ENCODE results near the gene HDAC4.
"Not testable (repeated sequence)": the region's sequence is repeated elsewhere in the genome, so short reads cannot be mapped to it uniquely, and the experiment has no call there.

The HDAC4 gene

DNA sequence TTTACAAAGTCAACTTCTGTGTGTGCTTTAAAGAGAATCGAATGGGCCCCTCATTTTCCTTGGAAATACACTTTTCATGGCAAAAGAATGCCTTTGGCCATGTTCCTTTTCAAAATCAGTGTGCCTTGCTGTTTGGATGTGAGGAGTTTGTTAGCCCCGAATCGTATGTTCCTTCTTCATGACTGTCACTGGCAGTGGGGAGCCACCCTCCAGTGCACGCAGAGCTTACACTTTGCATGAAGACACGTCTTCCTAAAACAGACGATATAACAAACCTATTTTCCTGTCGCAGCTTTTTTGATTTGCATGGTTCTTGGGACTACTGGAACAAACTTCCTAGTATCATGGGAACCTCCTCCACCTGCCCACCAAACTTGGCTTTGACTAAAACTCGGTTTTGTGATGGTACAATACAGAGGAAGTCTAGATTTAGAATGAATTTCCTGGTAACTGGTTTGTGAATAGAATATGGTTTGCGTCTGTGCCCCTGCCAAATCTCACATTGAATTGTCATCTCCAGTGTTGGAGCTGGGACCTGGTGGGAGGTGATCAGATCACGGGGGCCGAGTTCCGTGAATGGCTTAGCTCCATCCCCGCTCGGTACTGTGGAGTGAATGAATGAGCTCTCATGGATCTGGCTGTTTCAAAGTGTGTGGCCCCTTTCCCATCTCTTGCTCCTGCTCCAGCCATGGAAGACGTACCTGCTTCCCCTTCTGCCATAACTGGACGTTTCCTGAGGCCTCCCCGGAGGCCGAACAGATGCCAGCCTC, 358.1 kb downstream of the HDAC4 start:
- H3K4me1 Mint-ChIP-seq = no peaks in the 10 kb centered on the region
- no peak for DNase-seq
- H3K27ac Mint-ChIP-seq = no peak overlapping the region
- H3K36me3 Mint-ChIP-seq (ENCODE audit: low read depth) = no peaks in the 10 kb centered on the region
- H3K4me3 Mint-ChIP-seq = no peak overlapping the region
- H3K27me3 Mint-ChIP-seq = no peaks in the 10 kb centered on the region
- no peak for ATAC-seq
- no peaks in the 10 kb centered on the region for H3K9me3 Mint-ChIP-seq

DNA sequence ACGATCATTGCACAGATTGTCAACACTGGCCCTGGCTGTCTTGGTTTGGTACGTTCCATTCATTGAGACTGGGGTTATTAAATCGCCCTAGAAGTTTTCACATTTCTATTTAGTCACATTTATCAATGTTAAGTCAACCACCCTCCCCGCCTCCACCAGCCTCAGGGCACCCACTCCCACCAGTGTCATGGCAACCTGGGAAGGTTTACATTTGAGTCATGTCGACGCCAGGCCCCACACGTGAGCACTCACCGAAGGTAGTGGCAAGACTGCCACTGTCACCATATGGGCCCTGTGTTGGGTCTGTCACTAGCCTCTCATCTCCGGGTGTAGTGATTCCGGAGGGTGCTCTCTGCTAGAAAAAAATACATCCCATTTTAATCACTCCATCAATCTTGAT, 358.8 kb downstream of the HDAC4 start:
- Mint-ChIP-seq H3K4me3 (no peak overlapping the region), H3K27ac (no peak overlapping the region), H3K9me3 (no peaks in the 10 kb centered on the region), H3K27me3 (no peaks in the 10 kb centered on the region), H3K4me1 (no peaks in the 10 kb centered on the region), H3K36me3 (ENCODE audit: low read depth) (no peaks in the 10 kb centered on the region)
- DNase-seq (no peak), ATAC-seq (no peak)

DNA sequence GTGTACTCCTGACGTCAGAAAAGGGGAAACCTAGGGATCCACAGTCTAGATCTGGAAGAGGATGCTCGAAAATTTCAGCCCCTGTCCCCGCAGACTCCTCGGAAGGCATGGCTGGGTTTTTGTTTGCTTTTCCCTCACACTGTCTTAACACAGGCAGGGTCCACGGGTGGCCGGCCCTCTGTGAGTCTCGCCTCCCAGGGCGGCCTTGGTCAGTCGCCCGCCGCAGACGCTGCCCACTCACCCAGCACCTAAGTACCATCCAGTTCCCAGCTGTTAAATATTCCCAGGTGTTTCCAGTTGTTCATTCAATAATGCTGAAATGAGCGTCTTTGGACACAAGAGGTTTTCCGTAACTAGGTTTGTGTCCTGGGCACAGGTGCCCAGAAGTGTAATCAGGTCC, 359.8 kb downstream of the HDAC4 start:
- Mint-ChIP-seq H3K27me3 (no peaks in the 10 kb centered on the region), H3K27ac (no peak overlapping the region), H3K4me1 (no peaks in the 10 kb centered on the region), H3K4me3 (no peak overlapping the region), H3K36me3 (ENCODE audit: low read depth) (no peaks in the 10 kb centered on the region), H3K9me3 (no peaks in the 10 kb centered on the region)
- no peak for DNase-seq
- no peak for ATAC-seq

DNA sequence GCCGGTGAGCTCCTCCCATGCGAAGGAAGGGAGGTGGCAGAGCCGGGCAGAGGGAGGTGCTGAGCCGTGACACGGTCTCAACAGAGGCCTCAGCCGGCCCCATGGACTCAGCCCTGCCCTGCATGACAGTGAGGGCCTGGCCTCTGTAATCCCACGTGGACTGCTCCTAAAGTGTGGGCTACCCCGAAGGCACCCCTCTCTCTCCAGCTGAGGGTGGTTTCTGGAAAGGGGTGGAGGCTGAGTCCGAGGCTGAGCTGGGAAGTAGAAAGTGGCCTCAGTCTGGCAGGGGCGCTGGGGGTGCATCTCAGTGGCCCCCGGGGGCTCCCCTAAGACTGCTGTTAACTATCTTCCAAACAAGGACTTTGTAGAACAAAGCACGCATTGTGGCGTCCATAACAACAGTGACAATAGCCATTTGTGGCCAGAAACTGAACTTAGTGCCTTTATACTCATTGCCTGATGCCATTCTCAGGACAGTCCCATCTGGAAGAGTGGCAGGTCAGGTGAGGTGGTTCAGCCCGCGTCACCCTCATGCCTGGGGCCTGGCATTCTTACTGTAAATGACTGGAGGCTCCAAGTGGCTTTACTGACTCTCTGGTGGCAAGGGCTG, 360.6 kb downstream of the HDAC4 start:
- ATAC-seq (no peak), DNase-seq (no peak)
- no peak overlapping the region for H3K4me3 Mint-ChIP-seq
- H3K36me3 Mint-ChIP-seq (ENCODE audit: low read depth) = no peaks in the 10 kb centered on the region
- H3K9me3 Mint-ChIP-seq = no peaks in the 10 kb centered on the region
- H3K27ac Mint-ChIP-seq = no peak overlapping the region
- no peaks in the 10 kb centered on the region for H3K4me1 Mint-ChIP-seq
- H3K27me3 Mint-ChIP-seq = no peaks in the 10 kb centered on the region

DNA sequence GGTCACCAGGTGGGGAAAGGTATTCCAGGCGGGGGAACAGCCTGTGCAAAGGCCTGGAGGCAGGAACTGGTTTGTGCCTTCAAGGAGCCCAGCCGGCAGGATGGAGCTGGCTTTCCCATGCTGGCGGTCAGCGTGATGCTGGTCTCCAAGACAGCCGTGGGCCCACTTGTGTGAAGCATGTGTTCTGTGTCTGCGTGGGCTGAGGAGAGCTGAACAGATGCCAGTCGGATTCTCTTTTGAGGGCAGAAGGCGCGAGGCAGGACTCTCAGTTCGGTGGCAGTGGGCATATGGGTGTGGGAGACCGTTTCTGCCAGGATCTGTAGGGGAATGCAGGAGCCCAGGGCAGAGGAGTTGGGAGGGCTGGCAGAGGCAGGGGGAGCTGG, 361.4 kb downstream of the HDAC4 start:
- Mint-ChIP-seq H3K9me3 (no peaks in the 10 kb centered on the region), H3K4me3 (no peak overlapping the region), H3K27me3 (peaks cover under 1% of the 10 kb centered on the region), H3K27ac (no peak overlapping the region), H3K36me3 (ENCODE audit: low read depth) (no peaks in the 10 kb centered on the region), H3K4me1 (no peaks in the 10 kb centered on the region)
- ATAC-seq = no peak
- DNase-seq = no peak

DNA sequence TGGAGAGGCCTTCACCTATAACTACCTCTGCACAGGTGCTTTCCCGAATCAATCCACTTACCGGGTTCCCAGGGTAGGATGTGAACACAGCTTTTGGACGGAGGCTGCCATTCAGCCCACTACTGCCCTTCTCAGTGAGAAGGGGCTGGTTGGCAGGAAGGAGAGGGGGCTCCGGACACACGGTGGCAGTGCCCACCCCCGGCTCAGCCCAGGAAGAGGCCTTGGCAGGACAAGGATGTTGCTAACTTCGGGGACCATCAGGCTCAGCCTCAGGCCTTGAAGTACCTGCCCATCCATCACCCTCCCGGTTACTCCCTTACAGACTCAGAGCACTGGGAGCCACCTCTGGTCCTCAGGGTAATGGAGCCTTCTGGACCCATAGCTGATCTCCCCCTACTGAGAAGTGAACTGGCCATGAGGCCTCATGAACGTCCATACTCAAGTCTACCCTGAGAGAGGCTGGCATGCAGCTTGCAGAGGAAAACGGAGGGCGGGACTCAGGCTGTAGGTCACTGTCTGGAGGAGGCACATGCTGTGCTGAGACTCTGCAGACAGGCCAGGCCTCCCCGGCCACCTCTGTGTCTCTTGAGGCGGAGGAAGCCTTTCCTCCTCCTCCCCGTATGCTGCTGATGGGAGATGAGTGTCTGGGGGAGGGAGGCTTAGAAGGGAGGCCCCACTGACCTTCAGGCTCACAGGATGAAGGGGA, 361.9 kb downstream of the HDAC4 start:
- DNase-seq = no peak
- Mint-ChIP-seq H3K36me3 (ENCODE audit: low read depth) (no peaks in the 10 kb centered on the region), H3K27me3 (peaks cover 3% of the 10 kb centered on the region), H3K4me3 (no peak overlapping the region), H3K27ac (no peak overlapping the region), H3K9me3 (no peaks in the 10 kb centered on the region), H3K4me1 (no peaks in the 10 kb centered on the region)
- no peak for ATAC-seq

DNA sequence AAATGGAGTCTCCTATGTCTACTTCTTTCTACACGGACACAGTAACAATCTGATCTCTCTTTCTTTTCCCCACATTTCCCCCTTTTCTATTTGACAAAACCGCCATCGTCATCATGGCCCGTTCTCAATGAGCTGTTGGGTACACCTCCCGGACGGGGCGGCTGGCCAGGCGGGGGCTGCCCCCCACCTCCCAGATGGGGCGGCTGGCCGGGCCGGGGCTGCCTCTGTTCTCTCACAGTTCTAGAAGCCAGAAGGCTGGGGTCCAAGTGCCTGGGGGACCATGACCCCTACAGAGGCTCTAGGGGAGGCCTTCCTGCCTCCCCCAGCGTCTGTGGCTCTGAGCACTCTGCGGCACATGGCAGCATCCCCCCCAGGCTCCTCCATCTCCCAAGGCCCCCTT, 362.5 kb downstream of the HDAC4 start:
- not testable (repeated sequence) for H3K27me3 Mint-ChIP-seq; H3K4me3 Mint-ChIP-seq; H3K9me3 Mint-ChIP-seq; ATAC-seq; H3K36me3 Mint-ChIP-seq (ENCODE audit: low read depth); H3K4me1 Mint-ChIP-seq; DNase-seq; H3K27ac Mint-ChIP-seq

DNA sequence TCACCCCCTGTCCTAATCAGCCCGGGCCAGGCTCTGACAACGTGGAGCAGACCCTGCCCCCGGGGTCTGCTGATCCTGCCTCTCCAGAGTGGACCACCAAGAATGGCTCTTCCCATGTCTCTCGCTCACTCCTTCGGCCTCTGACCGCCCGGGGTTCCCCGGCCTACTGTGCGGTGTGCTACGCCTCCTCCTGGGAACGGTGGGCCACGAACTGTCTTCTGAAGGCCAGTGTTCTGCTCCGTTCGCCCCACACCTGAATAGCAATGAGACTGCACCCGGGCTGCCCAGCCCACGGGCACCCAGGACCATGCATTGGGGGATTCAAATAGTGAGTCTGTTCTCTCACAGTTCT, 363.3 kb downstream of the HDAC4 start:
- H3K27ac Mint-ChIP-seq = no peak overlapping the region
- H3K4me3 Mint-ChIP-seq = no peak overlapping the region
- H3K4me1 Mint-ChIP-seq = no peaks in the 10 kb centered on the region
- ATAC-seq (no peak), DNase-seq (no peak)
- H3K9me3 Mint-ChIP-seq = no peaks in the 10 kb centered on the region
- peaks cover 11% of the 10 kb centered on the region for H3K27me3 Mint-ChIP-seq
- no peaks in the 10 kb centered on the region for H3K36me3 Mint-ChIP-seq (ENCODE audit: low read depth)

DNA sequence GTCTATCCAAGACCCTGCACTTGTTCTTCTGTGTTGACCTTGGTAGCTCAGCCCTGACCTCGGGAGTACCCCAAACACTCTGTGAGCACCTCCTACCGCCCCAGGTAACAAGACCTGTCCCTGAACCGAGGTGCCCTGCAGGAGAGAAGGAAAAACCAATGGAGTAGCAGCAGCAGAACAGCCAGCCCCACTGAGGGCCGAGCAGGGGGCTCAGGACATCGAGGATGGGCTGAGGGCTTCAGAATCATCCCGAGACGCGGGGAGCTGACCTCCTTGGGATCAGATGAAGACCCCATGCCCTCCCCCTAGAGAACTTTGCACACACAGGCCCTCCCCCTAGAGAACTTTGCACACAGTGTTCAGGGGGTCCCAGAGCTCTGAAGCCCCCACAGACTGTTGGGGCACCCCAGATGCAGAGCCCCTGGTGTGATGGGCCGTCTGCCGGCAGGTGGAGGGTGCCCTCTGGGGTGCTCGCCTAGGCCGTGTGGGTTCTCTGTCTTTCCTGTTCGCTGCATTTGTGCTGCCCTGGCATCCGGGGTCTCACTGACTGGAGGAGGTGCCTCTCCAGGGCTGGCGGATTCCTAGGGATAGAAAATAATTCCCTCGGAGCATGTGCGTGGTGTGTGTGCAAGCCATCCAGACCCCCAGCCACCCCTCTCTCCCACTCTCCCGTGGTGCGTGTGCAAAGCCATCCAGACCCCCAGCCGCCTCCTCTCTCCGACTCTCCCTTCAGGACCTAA, 363.8 kb downstream of the HDAC4 start:
- H3K9me3 Mint-ChIP-seq = no peaks in the 10 kb centered on the region
- no peak for ATAC-seq
- no peaks in the 10 kb centered on the region for H3K36me3 Mint-ChIP-seq (ENCODE audit: low read depth)
- no peak overlapping the region for H3K27ac Mint-ChIP-seq
- no peaks in the 10 kb centered on the region for H3K4me1 Mint-ChIP-seq
- peaks cover 14% of the 10 kb centered on the region for H3K27me3 Mint-ChIP-seq
- no peak for DNase-seq
- H3K4me3 Mint-ChIP-seq = no peak overlapping the region

DNA sequence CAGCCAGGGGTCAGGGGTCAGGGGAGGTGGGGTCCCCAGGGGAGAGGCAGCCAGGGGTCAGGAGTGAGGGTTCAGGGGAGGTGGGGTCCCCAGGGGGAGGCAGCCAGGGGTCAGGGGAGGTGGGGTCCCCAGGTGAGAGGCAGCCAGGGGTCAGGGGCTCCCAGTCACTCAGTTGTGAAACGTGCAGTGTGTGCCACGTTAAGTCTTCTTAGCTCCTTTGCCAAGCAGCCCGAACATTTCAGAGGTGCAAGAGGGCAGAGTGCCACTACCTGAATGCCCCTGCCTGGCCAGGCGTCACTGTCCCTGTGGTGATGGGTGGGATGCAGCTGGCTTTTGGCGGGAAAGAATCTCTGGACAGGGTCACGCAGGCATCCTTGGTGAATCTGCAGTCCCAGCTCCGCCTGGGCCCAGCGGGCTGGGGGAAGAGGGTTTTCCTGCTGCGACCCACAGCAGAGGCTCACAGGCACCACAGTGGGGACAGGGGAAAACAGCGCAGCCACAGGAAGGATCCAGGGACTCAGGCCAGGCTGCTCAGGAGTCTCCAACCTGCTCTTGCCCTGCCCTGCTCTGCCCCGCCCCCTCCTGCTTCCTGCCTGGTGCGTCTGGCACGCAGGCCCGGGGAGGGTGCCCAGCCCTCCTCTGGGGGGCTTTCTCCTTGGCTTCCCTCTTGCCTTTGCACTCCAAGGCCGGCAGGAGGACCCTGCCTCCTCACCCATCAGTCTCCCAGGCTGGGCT, 364.7 kb downstream of the HDAC4 start:
- Mint-ChIP-seq H3K27me3 (peaks cover 18% of the 10 kb centered on the region), H3K9me3 (no peaks in the 10 kb centered on the region), H3K4me3 (no peak overlapping the region), H3K36me3 (ENCODE audit: low read depth) (no peaks in the 10 kb centered on the region), H3K27ac (no peak overlapping the region), H3K4me1 (no peaks in the 10 kb centered on the region)
- DNase-seq = no peak
- no peak for ATAC-seq

DNA sequence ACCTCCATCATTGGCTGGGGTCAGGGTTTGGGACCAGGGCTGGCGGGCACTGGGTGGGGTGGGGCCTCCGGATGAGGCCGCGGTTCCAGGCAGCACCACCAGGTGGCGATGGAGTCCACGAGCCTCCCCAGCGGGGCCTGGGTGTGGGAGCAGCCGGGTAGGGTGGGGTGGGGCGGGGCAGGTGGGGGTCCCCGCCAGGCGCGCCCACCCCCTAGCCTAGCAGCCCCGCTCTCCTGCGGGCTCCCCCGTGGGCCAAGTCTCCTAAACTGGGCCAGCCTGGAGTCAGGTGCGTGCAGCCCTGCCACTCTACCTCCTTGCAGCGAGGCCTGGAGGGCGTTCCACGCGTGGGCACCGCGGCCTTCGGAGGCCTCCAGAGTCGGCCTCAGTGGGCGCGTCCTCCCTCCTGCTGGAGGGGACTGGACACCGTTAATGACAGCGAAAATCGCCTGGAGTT, 365.4 kb downstream of the HDAC4 start:
- no peaks in the 10 kb centered on the region for H3K4me1 Mint-ChIP-seq
- H3K27me3 Mint-ChIP-seq = peaks cover 18% of the 10 kb centered on the region
- no peak overlapping the region for H3K4me3 Mint-ChIP-seq
- H3K9me3 Mint-ChIP-seq = no peaks in the 10 kb centered on the region
- ATAC-seq = peak; percentile 73
- no peak overlapping the region for H3K27ac Mint-ChIP-seq
- H3K36me3 Mint-ChIP-seq (ENCODE audit: low read depth) = no peaks in the 10 kb centered on the region
- peak; percentile 76 for DNase-seq

DNA sequence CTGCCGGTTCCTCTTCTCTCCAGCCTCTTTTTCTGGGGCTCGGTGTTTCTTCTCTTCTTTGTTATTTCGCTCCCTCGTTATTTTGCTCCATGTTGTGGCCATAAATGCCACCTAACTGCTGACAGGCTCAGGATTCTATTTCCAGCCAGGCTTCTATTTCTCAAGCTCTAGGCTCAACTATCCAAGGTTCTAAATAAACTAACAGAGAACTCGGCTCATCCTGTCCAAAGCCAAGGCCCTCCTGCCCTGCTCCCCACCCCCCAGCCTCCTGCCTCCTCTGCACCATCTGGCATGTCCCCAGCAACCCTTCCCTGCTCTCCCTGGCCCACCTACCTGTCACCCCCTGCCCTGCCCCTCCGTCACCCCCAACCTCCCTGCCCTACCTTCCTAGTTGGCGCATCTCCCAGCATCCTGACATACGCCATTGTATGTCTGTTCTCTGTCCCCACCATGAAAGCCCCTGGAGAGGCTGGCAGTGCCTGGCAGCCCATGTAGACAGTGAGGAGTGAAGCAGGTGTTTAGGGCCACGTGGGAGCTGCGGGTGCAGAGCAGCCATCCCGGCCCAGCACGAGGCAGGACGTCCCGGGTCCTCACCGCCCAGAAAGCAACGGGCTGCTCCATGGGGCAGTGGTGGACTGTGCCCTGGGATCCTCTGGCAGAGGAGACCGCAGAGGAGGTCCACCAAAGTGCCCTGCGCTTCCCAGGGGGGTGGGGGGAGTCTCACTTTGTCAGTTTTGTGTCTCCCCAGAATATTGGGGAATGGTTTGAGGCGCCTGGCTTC, 366.1 kb downstream of the HDAC4 start:
- H3K4me1 Mint-ChIP-seq = no peaks in the 10 kb centered on the region
- H3K36me3 Mint-ChIP-seq (ENCODE audit: low read depth) = no peaks in the 10 kb centered on the region
- no peak for DNase-seq
- H3K9me3 Mint-ChIP-seq = no peaks in the 10 kb centered on the region
- H3K27me3 Mint-ChIP-seq = peaks cover 20% of the 10 kb centered on the region
- ATAC-seq = no peak
- no peak overlapping the region for H3K27ac Mint-ChIP-seq
- no peak overlapping the region for H3K4me3 Mint-ChIP-seq

DNA sequence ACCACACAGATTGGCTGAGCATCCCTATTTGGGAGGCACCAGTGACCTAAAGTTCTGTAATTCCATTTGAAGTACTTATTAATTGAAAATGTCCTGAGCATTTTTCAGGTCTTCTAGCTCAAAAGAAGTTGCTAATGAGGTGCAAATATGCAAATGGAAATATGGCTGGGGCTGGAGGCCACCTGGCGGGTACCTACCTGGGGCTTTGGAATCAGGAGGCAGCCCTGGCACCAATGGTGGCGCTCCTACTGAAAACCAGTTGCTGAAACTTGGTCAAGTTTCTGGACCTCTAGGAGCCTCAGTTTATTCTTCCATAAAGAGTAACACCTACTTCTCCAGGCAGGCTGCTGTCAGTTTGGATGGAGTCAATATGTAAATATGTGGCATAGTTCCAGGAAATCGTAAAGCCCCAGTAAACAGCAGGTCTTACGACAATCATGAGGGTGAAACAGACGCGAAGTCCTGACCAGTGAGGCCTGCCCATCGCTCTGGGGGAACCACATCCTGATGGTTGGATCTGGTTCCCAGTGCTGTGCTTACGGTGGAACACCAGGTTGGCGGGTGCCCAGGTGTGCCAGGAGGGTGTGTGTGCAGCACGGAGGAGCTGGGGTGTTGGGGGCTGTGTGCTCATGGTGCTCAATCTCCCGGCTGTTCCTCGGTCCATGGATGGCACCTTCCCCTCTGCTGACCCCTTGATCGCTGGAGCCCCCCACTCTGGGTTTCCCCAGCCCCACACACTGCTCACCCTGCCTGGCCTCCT, 366.8 kb downstream of the HDAC4 start:
- no peaks in the 10 kb centered on the region for H3K36me3 Mint-ChIP-seq (ENCODE audit: low read depth)
- no peak for DNase-seq
- ATAC-seq = no peak
- H3K4me3 Mint-ChIP-seq = no peak overlapping the region
- H3K9me3 Mint-ChIP-seq = no peaks in the 10 kb centered on the region
- H3K4me1 Mint-ChIP-seq = no peaks in the 10 kb centered on the region
- peaks cover 20% of the 10 kb centered on the region for H3K27me3 Mint-ChIP-seq
- H3K27ac Mint-ChIP-seq = no peak overlapping the region

Measured in activated naive CD8-positive, alpha-beta T cell treated with anti-CD3 and anti-CD28 coated beads, Interleukin-2, amount 50 U/mL, for 24 hours (primary cell).